A549 (cell line): ENCODE data around the gene KCNH6. TPM values are rescaled to one million over a fixed set of nuclear protein-coding genes. Genes with fewer than 3 reads are reported as not detected.

Source experiments
- ATAC-seq, 2 experiments: fragments of 200-7000 bp in 1 of 2; fragments of >200 bp in 1 of 2; cut with Nextera tagmentation in 1 of 2; cut with Tn5 transposase in 1 of 2; 3 replicates each; pipeline versions ENCODE4 v1.8.0 to v1.9.1; 2018 to 2020; ENCODE audit warnings: mild to moderate bottlenecking in 1 of 2, moderate library complexity in 1 of 2
- CTCF ChIA-PET: fragments of 300-600 bp; sonication (Branson Sonifier 250); formaldehyde crosslinking; extraction: SDS; loops from one replicate; lab custom pipeline; 2021; ENCODE audit warnings: antibody characterized with exemption, inconsistent platforms; lab: Yijun Ruan, JAX
- POLR2A ChIA-PET: fragments of 350-600 bp; formaldehyde crosslinking; extraction: SDS; loops from one replicate; lab custom pipeline; 2021; ENCODE audit warnings: antibody characterized with exemption, inconsistent platforms; lab: Yijun Ruan, JAX
- DNase-seq, 2 experiments: peaks; one replicate each; pipeline versions ENCODE4 v3.0.0 to v3.0.0-alpha.2; 2011 to 2016; ENCODE audit warnings: low read depth in 1 of 2, low spot score in 1 of 2
- FAIRE-seq: peaks from 2 replicates; lab custom pipeline; 2011; peaks lifted over from hg19 to GRCh38; lab: Jason Lieb, UNC
- H3K27ac ChIP-seq, 2 experiments: fragments of >200 bp; sonication (Bioruptor Twin); formaldehyde crosslinking; 3 replicates each; pipeline ENCODE4 v1.5.1; 2016 to 2017
- H3K4me1 ChIP-seq: fragments of >200 bp; sonication (Bioruptor Twin); formaldehyde crosslinking; 3 replicates; pipeline ENCODE4 v1.6.1; 2016
- H3K4me2 ChIP-seq: fragments of >200 bp; sonication (Bioruptor Twin); formaldehyde crosslinking; 3 replicates; pipeline ENCODE4 v1.6.1; 2016
- H3K4me3 ChIP-seq: fragments of >200 bp; sonication (Bioruptor Twin); formaldehyde crosslinking; 3 replicates; pipeline ENCODE4 v1.5.1; 2016
- H3K9me3 ChIP-seq: fragments of >200 bp; sonication (Bioruptor Twin); formaldehyde crosslinking; 3 replicates; pipeline ENCODE4 v1.6.1; 2016
- BHLHE40 ChIP-seq: IDR thresholded peaks from 2 replicates; pipeline ENCODE4 v1.6.1; 2012; ENCODE audit warnings: low read depth, low read length, inconsistent platforms
- CBX8 ChIP-seq: fragments of 200-600 bp; sonication (generic); IDR thresholded peaks from 2 replicates; pipeline ENCODE4 v1.6.1; 2016
- CEBPB ChIP-seq, 2 experiments: fragments of >200 bp in 1 of 2; sonication (Bioruptor Twin) in 1 of 2; formaldehyde crosslinking in 1 of 2; IDR thresholded peaks; 2 replicates each; pipeline ENCODE4 v1.6.1; 2012 to 2016
- CTCF ChIP-seq: fragments of >200 bp; sonication (Bioruptor Twin); formaldehyde crosslinking; IDR thresholded peaks from 3 replicates; pipeline ENCODE4 v1.5.1; 2016
- ESRRA ChIP-seq: fragments of 150-350 bp; IDR thresholded peaks from 2 replicates; pipeline ENCODE4 v1.6.1; 2014; ENCODE audit warnings: mild to moderate bottlenecking, low read length, borderline replicate concordance
- FOXS1 ChIP-seq: fragments of 250-450 bp; sonication (Bioruptor Pico); IDR thresholded peaks from 2 replicates; pipeline ENCODE4 v1.5.0; 2020; ENCODE audit warnings: mild to moderate bottlenecking, moderate library complexity
- GATA3 ChIP-seq: IDR thresholded peaks from 2 replicates; pipeline ENCODE4 v1.6.1; 2012; ENCODE audit warnings: borderline replicate concordance
- HDAC2 ChIP-seq: fragments of 200-600 bp; sonication (generic); IDR thresholded peaks from 2 replicates; pipeline ENCODE4 v1.6.1; 2016
- HES2 ChIP-seq: fragments of >200 bp; sonication (Bioruptor Twin); formaldehyde crosslinking; IDR thresholded peaks from 2 replicates; pipeline ENCODE4 v1.6.1; 2016
- HOXA7 ChIP-seq: fragments of 250-450 bp; sonication (Bioruptor Pico); IDR thresholded peaks from 2 replicates; pipeline ENCODE4 v1.5.0; 2020; ENCODE audit warnings: mild to moderate bottlenecking, moderate library complexity
- HOXB5 ChIP-seq: fragments of 250-450 bp; sonication (Bioruptor Pico); IDR thresholded peaks from 2 replicates; pipeline ENCODE4 v1.5.0; 2020; ENCODE audit warnings: mild to moderate bottlenecking, moderate library complexity
- JUN ChIP-seq, 2 experiments: fragments of >200 bp; sonication (Bioruptor Twin); formaldehyde crosslinking; IDR thresholded peaks; 2 replicates in 1 of 2; 3 replicates in 1 of 2; pipeline ENCODE4 v1.6.1; 2016 to 2017
- KDM5A ChIP-seq: fragments of 200-600 bp; sonication (generic); IDR thresholded peaks from 2 replicates; pipeline ENCODE4 v1.6.1; 2016; ENCODE audit warnings: antibody characterized with exemption, mild to moderate bottlenecking
- TP53 ChIP-seq: fragments of 250-450 bp; sonication (Bioruptor Pico); IDR thresholded peaks from 2 replicates; pipeline ENCODE4 v1.5.0; 2021; ENCODE audit warnings: mild to moderate bottlenecking, moderate library complexity
- WGBS: methylation state at CpG from one replicate; pipeline ENCODE4 v1.1.6; 2017; ENCODE audit errors: missing lambda C conversion rate; 5-methylcytosine and 5-hydroxymethylcytosine counted together
- polyA plus RNA-seq, 4 experiments: library from polyadenylated mRNA; depleted of rRNA in 3 of 4; stranded (reverse); fragments of >200 nt; fragmentation: RNase III in 1 of 4; extraction: RNeasy Plus Mini Kit Qiagen cat#74134 plus additional on column Dnase treatment in 1 of 4; gene quantifications; 2 replicates in 3 of 4; 3 replicates in 1 of 4; pipeline ENCODE4 v1.2.3, GENCODE V29; 2011 to 2017

KCNH6 gene
- polyA plus RNA-seq, 2 of the 4 experiments (the other 2 are of a cell fraction), result not detected

GRCh38 chr17:63534816-63535455 lies 11.8 kb downstream of the KCNH6 start:
- DNase-seq (no peak), ATAC-seq (no peak; a peak in 1 of 6 replicates)
- POLR2A ChIA-PET, result no interaction called here
- Histone ChIP-seq H3K4me1 (no peaks in the 10 kb centered on the region), H3K4me2 (no peak overlapping the region), H3K9me3 (no peaks in the 10 kb centered on the region)
- WGBS, result 65% methylated on average over 12 of the region's 13 CpGs
- TF ChIP-seq TP53 (CRISPR knock-in tag) (no peak), JUN (IDR thresholded peaks at IDR 0.05) (no peak), CTCF (no peak), KDM5A (no peak), HOXB5 (no peak), FOXS1 (CRISPR knock-in tag) (no peak)
- TF ChIP-seq, all 56 proteins: peak for 0
- CTCF ChIA-PET, result interaction anchor here (0.9 to 1.3 kb wide), 2 partner anchors 109 to 110 kb away, joined by 3 to 4 read pairs; no protein-coding TSS in a partner anchor
- no peak overlapping the region for H3K4me3 ChIP-seq
- no peak overlapping the region for H3K27ac ChIP-seq
- FAIRE-seq, result no peak

GRCh38 chr17:63535640-63536039 lies 12.5 kb downstream of the KCNH6 start:
- WGBS, result 82% methylated on average over 23 of the region's 24 CpGs
- POLR2A ChIA-PET, result no interaction called here
- H3K4me1 ChIP-seq, result no peaks in the 10 kb centered on the region
- no peaks in the 10 kb centered on the region for H3K9me3 ChIP-seq
- H3K4me3 ChIP-seq, result no peak overlapping the region
- TF ChIP-seq HES2, result no peak
- no peak for TF ChIP-seq CBX8
- no peak for TF ChIP-seq GATA3
- TF ChIP-seq BHLHE40, result no peak
- no peak for TF ChIP-seq JUN (IDR thresholded peaks at IDR 0.05)
- TF ChIP-seq CTCF, result no peak
- no peak for TF ChIP-seq CEBPB (IDR thresholded peaks at IDR 0.05)
- no peak overlapping the region for H3K4me2 ChIP-seq
- ATAC-seq (no peak), FAIRE-seq (no peak), DNase-seq (no peak)
- CTCF ChIA-PET, result interaction anchor here (0.9 kb wide), 1 partner anchor 110 kb away, joined by 3 read pairs; no protein-coding TSS in a partner anchor
- H3K27ac ChIP-seq, result no peak overlapping the region

GRCh38 chr17:63537001-63537400 lies 13.8 kb downstream of the KCNH6 start:
- no peak for ATAC-seq
- no peak overlapping the region for H3K4me3 ChIP-seq

More at GRCh38 chr17:63537001-63537400, 13.8 kb downstream of the KCNH6 start:
- no peak for DNase-seq
- H3K4me1 ChIP-seq, result no peaks in the 10 kb centered on the region
- POLR2A ChIA-PET, result no interaction called here
- no peaks in the 10 kb centered on the region for H3K9me3 ChIP-seq
- H3K27ac ChIP-seq, result no peak overlapping the region
- no peak for TF ChIP-seq HES2
- no peak for TF ChIP-seq HOXA7 (CRISPR knock-in tag)
- TF ChIP-seq ESRRA, result no peak
- TF ChIP-seq BHLHE40, result no peak
- no peak for TF ChIP-seq HDAC2
- TF ChIP-seq, all 56 proteins: peak for 0
- FAIRE-seq, result no peak
- no peak overlapping the region for H3K4me2 ChIP-seq
- CTCF ChIA-PET, result interaction anchor here (0.6 to 1.4 kb wide), 4 partner anchors 8 to 58 kb away, joined by 3 to 4 read pairs (median 3); no protein-coding TSS in a partner anchor
- WGBS, result 73% methylated on average over 4 of the region's 4 CpGs
